Activated CD8-positive, alpha-beta memory T cell treated with anti-CD3 and anti-CD28 coated beads for 24 hours (primary cell): ENCODE results near the gene HLA-A.
A peak's percentile ranks its signal among the peaks of the same experiment; 100 is the strongest.
"Not testable (repeated sequence)": the region's sequence is repeated elsewhere in the genome, so short reads cannot be mapped to it uniquely, and the experiment has no call there.

Source experiments
- DNase-seq: peaks from one replicate; pipeline ENCODE4 v3.0.0-alpha.2; 2020

Gene HLA-A

GRCh38 chr6:29942275-29943052 lies at the start of gene HLA-A:
Gene HLA-A, plus strand, starts transcription at chr6:29942532. Its CDS starts 22 bp downstream, at chr6:29942554.
- peak; percentile 94 for DNase-seq

- DNase-seq: no peak
Observed at GRCh38 chr6:29892696-29893095, 49.6 kb upstream of the HLA-A start.

GRCh38 chr6:29899281-29899680 lies 43.1 kb upstream of the HLA-A start:
- DNase-seq: no peak

GRCh38 chr6:29905286-29905685 lies 37.0 kb upstream of the HLA-A start:
- no peak for DNase-seq

GRCh38 chr6:29907637-29908340 lies 34.5 kb upstream of the HLA-A start:
- no peak for DNase-seq

GRCh38 chr6:29908341-29908662 lies 34.0 kb upstream of the HLA-A start:
- DNase-seq: no peak

- DNase-seq: no peak
Observed at GRCh38 chr6:29908710-29909109, 33.6 kb upstream of the HLA-A start.

- no peak for DNase-seq
Observed at GRCh38 chr6:29909985-29910384, 32.3 kb upstream of the HLA-A start.

- DNase-seq: no peak
Observed at GRCh38 chr6:29912840-29913239, 29.5 kb upstream of the HLA-A start.

GRCh38 chr6:29916741-29917140 lies 25.6 kb upstream of the HLA-A start:
- no peak for DNase-seq

- no peak for DNase-seq
Observed at GRCh38 chr6:29917857-29918256, 24.5 kb upstream of the HLA-A start.

- no peak for DNase-seq
Observed at GRCh38 chr6:29919506-29920445, 22.6 kb upstream of the HLA-A start.

- no peak for DNase-seq
Observed at GRCh38 chr6:29924287-29924686, 18.0 kb upstream of the HLA-A start.

- no peak for DNase-seq
Observed at GRCh38 chr6:29924731-29925130, 17.6 kb upstream of the HLA-A start.

GRCh38 chr6:29925321-29925720 lies 17.0 kb upstream of the HLA-A start:
- no peak for DNase-seq

- no peak for DNase-seq
Observed at GRCh38 chr6:29925727-29926412, 16.5 kb upstream of the HLA-A start.

GRCh38 chr6:29926413-29927274 lies 15.7 kb upstream of the HLA-A start:
- peak; percentile 84 for DNase-seq

- no peak for DNase-seq
Observed at GRCh38 chr6:29927275-29927569, 15.1 kb upstream of the HLA-A start.

GRCh38 chr6:29927841-29928388 lies 14.4 kb upstream of the HLA-A start:
- no peak for DNase-seq

GRCh38 chr6:29930047-29930446 lies 12.3 kb upstream of the HLA-A start:
- not testable (repeated sequence) for DNase-seq

- DNase-seq: no peak
Observed at GRCh38 chr6:29933955-29934354, 8.4 kb upstream of the HLA-A start.
